HUES64 (cell line): ENCODE measurements around the gene TAAR6. TPM values are rescaled to one million over a fixed set of nuclear protein-coding genes. Genes with fewer than 3 reads are reported as not detected.
"Not testable (repeated sequence)": the region's sequence is repeated elsewhere in the genome, so short reads cannot be mapped to it uniquely, and the experiment has no call there.

ENCODE experiments used
- H3K27ac ChIP-seq: 2 replicates; pipeline ENCODE4 v1.7.0; 2013; ENCODE audit warnings: low read depth, low read length, inconsistent platforms
- H3K27me3 ChIP-seq: 2 replicates; pipeline ENCODE4 v1.6.1; 2013; ENCODE audit warnings: mild to moderate bottlenecking, low read length; ENCODE audit not compliant: insufficient read depth
- H3K36me3 ChIP-seq: 2 replicates; pipeline ENCODE4 v1.6.1; 2013; ENCODE audit warnings: mild to moderate bottlenecking, low read length; ENCODE audit not compliant: insufficient read depth
- H3K4me1 ChIP-seq: 2 replicates; pipeline ENCODE4 v1.6.1; 2013; ENCODE audit warnings: mild to moderate bottlenecking, low read length, moderate library complexity; ENCODE audit not compliant: insufficient read depth
- H3K4me3 ChIP-seq: 2 replicates; pipeline ENCODE4 v1.5.1; 2013; ENCODE audit warnings: mild to moderate bottlenecking, low read length, moderate library complexity
- H3K9ac ChIP-seq: 2 replicates; pipeline ENCODE4 v1.6.1; 2013; ENCODE audit warnings: mild to moderate bottlenecking, low read depth, low read length
- H3K9me3 ChIP-seq: 2 replicates; pipeline ENCODE4 v1.6.1; 2013; ENCODE audit warnings: low read depth, low read length; ENCODE audit not compliant: insufficient read depth
- WGBS: fragments of 150-250, 120-280 bp; methylation state at CpG from one replicate; pipeline ENCODE4 v1.1.7; 2013; ENCODE audit warnings: missing lambda C conversion rate; 5-methylcytosine and 5-hydroxymethylcytosine counted together
- polyA plus RNA-seq, 2 experiments: library from polyadenylated mRNA; stranded (reverse); fragments of 50-300 nt; gene quantifications; one replicate each; pipeline ENCODE4 v1.2.3, GENCODE V29; 2013

The TAAR6 gene, protein sequence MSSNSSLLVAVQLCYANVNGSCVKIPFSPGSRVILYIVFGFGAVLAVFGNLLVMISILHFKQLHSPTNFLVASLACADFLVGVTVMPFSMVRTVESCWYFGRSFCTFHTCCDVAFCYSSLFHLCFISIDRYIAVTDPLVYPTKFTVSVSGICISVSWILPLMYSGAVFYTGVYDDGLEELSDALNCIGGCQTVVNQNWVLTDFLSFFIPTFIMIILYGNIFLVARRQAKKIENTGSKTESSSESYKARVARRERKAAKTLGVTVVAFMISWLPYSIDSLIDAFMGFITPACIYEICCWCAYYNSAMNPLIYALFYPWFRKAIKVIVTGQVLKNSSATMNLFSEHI
- polyA plus RNA-seq (2013, experiment 1 of 2): not detected
- polyA plus RNA-seq (2013, experiment 2 of 2): not detected

DNA sequence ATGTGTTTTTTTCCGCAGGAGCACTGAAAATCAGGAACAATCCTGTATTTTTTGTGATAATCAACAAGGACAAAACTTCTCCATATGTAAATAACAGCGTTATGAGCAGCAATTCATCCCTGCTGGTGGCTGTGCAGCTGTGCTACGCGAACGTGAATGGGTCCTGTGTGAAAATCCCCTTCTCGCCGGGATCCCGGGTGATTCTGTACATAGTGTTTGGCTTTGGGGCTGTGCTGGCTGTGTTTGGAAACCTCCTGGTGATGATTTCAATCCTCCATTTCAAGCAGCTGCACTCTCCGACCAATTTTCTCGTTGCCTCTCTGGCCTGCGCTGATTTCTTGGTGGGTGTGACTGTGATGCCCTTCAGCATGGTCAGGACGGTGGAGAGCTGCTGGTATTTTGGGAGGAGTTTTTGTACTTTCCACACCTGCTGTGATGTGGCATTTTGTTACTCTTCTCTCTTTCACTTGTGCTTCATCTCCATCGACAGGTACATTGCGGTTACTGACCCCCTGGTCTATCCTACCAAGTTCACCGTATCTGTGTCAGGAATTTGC lies at the start of gene TAAR6:
Gene TAAR6, plus strand, starts transcription at position 102 of the 557 bp plus-strand sequence. Its CDS starts 0 bp downstream, at position 102.
- H3K4me3 ChIP-seq: no peak within 1 kb of the TSS
- 91% methylated on average over 15 of the region's 15 CpGs for WGBS

DNA sequence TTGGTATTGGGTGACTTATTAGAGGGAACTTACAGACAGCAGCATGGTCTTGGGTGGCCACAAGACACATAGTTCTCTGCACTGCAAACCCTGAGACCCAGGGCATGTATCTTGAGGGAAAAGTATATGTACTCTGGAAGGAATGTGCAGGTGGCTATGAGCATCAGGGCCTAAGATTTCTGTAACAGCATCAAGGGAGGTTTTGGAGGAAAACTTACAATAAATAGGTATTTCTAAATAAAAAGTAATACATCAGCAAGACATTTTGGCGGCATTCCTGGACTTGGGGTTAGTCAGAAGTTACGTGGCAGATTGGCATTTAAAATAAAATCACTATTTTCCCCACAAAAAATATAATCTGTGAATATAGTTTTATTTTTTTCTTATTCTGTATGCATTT lies 49.2 kb upstream of the TAAR6 start:
- Histone ChIP-seq H3K27me3 (no peaks in the 10 kb centered on the region), H3K9ac (no peak overlapping the region), H3K4me3 (no peak overlapping the region), H3K27ac (no peak overlapping the region), H3K4me1 (peaks cover 7% of the 10 kb centered on the region; the same call in 1 of the 2 replicates), H3K9me3 (no peaks in the 10 kb centered on the region), H3K36me3 (no peaks in the 10 kb centered on the region)
- WGBS: no CpG with 5 or more reads among the region's 2 CpGs

More for the DNA sequence above, at the start of gene TAAR6:
- Histone ChIP-seq H3K27ac (no peak within 1 kb of the TSS), H3K9ac (no peak within 1 kb of the TSS), H3K27me3 (no peaks in the 10 kb centered on the region), H3K9me3 (no peaks in the 10 kb centered on the region), H3K36me3 (no peaks in the 10 kb centered on the region), H3K4me1 (peaks cover 21% of the 10 kb centered on the region)

DNA sequence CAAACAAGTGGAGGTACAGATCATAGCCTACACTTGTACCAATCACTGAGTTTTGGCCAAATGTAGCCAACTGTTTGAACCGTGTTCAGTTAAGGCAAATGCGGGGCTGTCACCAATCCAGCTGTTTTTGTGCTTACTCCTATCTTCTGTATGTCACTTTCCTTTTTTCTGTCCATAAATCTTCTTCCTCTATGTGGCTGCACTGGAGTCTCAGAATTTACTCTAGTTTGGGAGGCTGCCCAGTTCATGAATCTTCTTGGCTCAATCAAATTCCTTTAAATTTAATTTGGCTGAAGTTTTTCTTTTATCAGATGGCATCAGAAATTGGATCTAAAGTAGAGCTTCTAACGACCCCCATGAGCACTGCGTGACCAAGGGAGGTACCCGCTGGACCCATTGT lies 45.5 kb upstream of the TAAR6 start:
- Histone ChIP-seq H3K27ac (no peak overlapping the region), H3K4me1 (peaks cover 17% of the 10 kb centered on the region; the same call in 1 of the 2 replicates), H3K4me3 (no peak overlapping the region), H3K9ac (no peak overlapping the region), H3K27me3 (no peaks in the 10 kb centered on the region), H3K36me3 (no peaks in the 10 kb centered on the region), H3K9me3 (no peaks in the 10 kb centered on the region)
- 96% methylated on average over 5 of the region's 5 CpGs for WGBS

DNA sequence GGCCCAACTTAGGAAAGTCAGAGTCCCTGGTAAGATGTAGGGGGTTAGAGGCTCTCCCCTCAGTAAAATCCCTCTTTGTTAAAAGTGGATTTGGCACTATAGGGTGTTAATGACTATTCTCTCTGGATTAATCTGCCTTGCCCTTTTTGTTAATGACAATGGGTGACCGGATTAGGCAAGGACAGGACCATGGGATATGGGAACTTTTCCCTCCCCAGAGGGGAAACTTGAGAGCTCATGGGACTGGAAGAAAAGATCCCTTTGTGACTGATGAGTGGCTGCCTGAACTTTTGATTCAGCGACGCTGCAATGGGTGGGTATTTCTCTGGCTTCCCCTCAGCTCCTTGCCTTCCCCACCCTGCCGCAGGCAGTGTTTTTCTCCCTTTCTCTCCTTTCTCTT lies 44.3 kb upstream of the TAAR6 start:
- H3K4me1 ChIP-seq: peaks cover 20% of the 10 kb centered on the region; the same call in 1 of the 2 replicates
- 52% methylated on average over 4 of the region's 4 CpGs for WGBS
- H3K36me3 ChIP-seq: no peaks in the 10 kb centered on the region
- H3K9ac ChIP-seq: no peak overlapping the region
- no peak overlapping the region for H3K27ac ChIP-seq
- no peaks in the 10 kb centered on the region for H3K27me3 ChIP-seq
- H3K9me3 ChIP-seq: no peaks in the 10 kb centered on the region
- H3K4me3 ChIP-seq: no peak overlapping the region

DNA sequence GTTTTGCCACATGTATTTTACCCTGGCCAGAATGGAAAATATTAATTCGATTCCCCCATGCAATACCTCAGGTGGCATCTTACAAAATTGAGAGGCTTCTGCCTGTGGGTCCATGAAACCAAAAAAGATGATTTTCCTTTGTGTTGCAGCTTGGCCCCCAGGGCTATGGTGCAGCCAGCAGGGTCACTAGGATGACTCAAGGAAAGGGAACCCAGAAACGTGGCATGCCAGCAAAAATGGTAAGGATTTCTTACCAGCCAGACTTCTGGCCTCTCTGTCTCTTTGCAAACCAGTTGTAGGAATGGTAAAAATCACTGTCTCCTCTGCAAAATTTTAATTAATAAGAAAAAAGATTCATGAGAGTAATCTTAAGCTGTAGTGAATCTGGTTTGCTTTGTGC lies 43.7 kb upstream of the TAAR6 start:
- Histone ChIP-seq H3K9me3 (no peaks in the 10 kb centered on the region), H3K4me3 (no peak overlapping the region), H3K36me3 (no peaks in the 10 kb centered on the region), H3K27me3 (no peaks in the 10 kb centered on the region), H3K4me1 (peaks cover 20% of the 10 kb centered on the region; the same call in 1 of the 2 replicates), H3K9ac (no peak overlapping the region), H3K27ac (no peak overlapping the region)
- WGBS: 59% methylated on average over 2 of the region's 2 CpGs

DNA sequence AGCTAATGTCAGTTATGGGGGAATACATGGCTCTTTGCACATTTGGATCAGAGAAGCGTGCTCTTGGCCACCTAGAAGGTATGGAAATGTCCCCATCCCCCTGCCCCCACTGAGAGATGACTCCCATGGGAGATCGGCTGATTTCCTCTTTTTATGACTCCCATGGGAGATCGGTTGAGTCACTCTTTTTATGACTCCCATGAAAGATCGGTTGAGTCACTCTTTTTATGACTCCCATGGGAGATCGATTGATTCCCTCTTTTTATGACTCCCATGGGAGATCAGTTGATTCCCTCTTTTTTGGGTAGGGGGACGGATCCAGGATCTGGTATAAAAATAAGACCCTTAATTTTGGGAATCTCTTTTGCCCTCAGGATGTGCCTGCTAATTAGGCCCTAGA lies 42.3 kb upstream of the TAAR6 start:
- Histone ChIP-seq H3K27ac (no peak overlapping the region), H3K4me3 (no peak overlapping the region), H3K9me3 (no peaks in the 10 kb centered on the region), H3K9ac (no peak overlapping the region), H3K36me3 (no peaks in the 10 kb centered on the region), H3K27me3 (no peaks in the 10 kb centered on the region), H3K4me1 (peaks cover 15% of the 10 kb centered on the region; the same call in 1 of the 2 replicates)
- 95% methylated on average over 6 of the region's 6 CpGs for WGBS

DNA sequence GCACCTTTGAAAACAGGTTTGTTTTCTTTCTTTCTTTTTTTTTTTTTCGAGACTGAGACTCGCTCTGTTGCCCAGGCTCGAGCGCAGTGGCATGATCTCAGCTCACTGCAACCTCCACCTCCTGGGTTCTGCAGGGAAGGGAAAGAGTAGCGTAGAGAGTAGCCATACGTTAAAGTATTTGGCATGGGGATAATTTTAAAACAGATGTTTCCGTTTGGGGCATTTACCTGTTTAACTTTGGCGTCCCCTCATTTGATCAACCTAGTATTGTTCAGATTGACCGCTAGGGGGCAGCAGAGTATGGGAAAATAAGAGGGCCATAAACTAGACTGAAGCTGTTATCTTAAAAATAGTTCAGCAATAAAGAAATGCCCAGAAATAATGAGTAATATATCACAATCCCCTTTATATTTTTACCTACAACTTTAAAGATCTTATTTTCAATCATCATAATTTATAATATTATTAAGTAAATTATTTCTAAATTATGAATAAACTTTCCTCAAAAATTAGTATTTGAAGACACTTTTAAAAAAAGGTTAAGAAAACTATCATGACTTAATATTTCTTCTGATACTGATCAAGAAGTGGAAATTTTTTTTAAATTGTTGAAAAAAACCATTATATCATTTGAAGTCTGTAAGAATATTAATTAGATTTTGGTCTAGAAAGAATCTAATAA lies 39.7 kb upstream of the TAAR6 start:
- WGBS: 46% methylated on average over 9 of the region's 9 CpGs
- no peaks in the 10 kb centered on the region for H3K27me3 ChIP-seq
- peaks cover 15% of the 10 kb centered on the region; the same call in 1 of the 2 replicates for H3K4me1 ChIP-seq
- H3K9ac ChIP-seq: peak overlapping the region; percentile 49; the same call in 1 of the 2 replicates
- peak overlapping the region; percentile 38; the same call in 1 of the 2 replicates for H3K4me3 ChIP-seq
- H3K9me3 ChIP-seq: 0 out of 2 replicates have a peak, but pooled peaks cover 4% of the 10 kb centered on the region
- no peaks in the 10 kb centered on the region for H3K36me3 ChIP-seq
- H3K27ac ChIP-seq: no peak overlapping the region

DNA sequence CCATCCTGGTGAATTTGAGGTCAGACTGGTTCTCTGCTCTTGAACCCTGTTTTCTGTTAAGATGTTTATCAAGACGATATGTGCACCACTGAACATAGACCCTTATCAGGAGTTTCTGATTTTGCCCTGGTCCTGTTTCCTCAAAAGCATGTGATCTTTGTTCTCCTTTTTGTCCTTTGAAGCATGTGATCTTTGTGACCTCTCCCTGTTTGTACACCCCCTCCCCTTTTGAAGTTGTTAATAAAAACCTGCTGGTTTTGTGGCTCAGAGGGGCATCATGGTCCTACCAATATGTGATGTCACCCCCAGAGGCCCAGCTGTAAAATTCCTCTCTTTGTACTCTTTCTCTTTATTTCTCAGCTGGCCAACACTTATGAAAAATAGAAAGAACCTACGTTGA lies 35.6 kb upstream of the TAAR6 start:
- H3K9me3 ChIP-seq, H3K27ac ChIP-seq, H3K4me3 ChIP-seq, H3K36me3 ChIP-seq, H3K4me1 ChIP-seq, H3K27me3 ChIP-seq, H3K9ac ChIP-seq: not testable (repeated sequence)
- 98% methylated on average over 2 of the region's 2 CpGs for WGBS

DNA sequence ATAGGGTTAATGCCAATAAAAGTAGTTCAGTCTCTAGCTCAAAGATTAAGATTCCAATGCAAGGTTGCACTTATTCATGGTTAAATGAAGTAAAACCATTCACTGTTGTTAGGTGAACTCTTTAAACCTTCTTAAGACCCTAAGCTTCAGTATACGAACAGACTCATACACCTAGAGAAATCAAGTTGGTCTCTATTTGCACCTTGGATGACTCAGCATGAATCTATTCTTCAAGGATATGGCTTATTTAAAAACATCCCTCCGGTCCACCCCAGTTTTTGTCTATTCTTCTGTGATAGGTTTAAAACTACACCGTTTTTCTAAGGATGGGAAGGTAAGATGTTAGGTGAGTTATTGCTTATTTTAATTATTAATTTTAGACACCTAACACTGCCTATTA lies 33.0 kb upstream of the TAAR6 start:
- Histone ChIP-seq H3K4me3 (no peak overlapping the region), H3K4me1 (no peaks in the 10 kb centered on the region), H3K27ac (no peak overlapping the region), H3K27me3 (no peaks in the 10 kb centered on the region), H3K9ac (no peak overlapping the region), H3K9me3 (0 out of 2 replicates have a peak, but pooled peaks cover 4% of the 10 kb centered on the region), H3K36me3 (no peaks in the 10 kb centered on the region)
- WGBS: 88% methylated on average over 3 of the region's 3 CpGs

DNA sequence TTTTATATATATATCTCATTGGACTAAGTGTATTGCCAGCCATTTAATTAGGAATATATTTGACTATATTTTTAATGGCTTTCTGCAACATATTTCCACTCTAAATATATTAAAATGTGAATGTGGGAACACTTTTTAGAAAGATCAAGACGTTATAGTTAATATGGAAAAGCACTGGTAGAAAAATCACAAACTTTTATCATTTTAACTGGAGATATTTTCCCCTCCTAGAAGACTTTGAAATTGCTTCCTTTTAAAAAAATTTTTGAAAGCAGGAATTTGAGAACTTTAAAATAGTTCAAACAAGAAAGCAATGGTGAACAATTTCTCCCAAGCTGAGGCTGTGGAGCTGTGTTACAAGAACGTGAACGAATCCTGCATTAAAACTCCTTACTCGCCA lies 32.1 kb upstream of the TAAR6 start, which contains the start of gene TAAR9:
Gene TAAR9, plus strand, starts transcription at position 301 of the 400 bp plus-strand sequence. Its CDS starts 13 bp downstream, at position 314.
- Histone ChIP-seq H3K9me3 (0 out of 2 replicates have a peak, but pooled peaks cover 4% of the 10 kb centered on the region), H3K36me3 (no peaks in the 10 kb centered on the region), H3K4me1 (no peaks in the 10 kb centered on the region), H3K4me3 (no peak within 1 kb of the TSS), H3K27ac (no peak within 1 kb of the TSS), H3K9ac (no peak within 1 kb of the TSS), H3K27me3 (no peaks in the 10 kb centered on the region)
- WGBS: 92% methylated on average over 3 of the region's 4 CpGs

GRCh38 chr6:132544826-132545225 lies 25.3 kb upstream of the TAAR6 start:
- Histone ChIP-seq H3K9ac (no peak overlapping the region), H3K36me3 (no peaks in the 10 kb centered on the region), H3K27me3 (no peaks in the 10 kb centered on the region), H3K27ac (no peak overlapping the region), H3K4me3 (no peak overlapping the region), H3K9me3 (no peaks in the 10 kb centered on the region), H3K4me1 (peaks cover 5% of the 10 kb centered on the region; the same call in 1 of the 2 replicates)
